OCI-LY3 (cell line): ENCODE data around the gene R3HDM1.

Source experiments
- EZH2phosphoT487 ChIP-seq: fragments of 200-600 bp; shearing (Covaris generic); IDR thresholded peaks from 2 replicates; pipeline ENCODE4 v1.6.1; 2018; ENCODE audit warnings: antibody characterized with exemption, mixed run types, low read depth
- TF ChIP-seq, protein P1 (sequence below): fragments of 200-600, 300-600 bp; sonication (generic); IDR thresholded peaks from 2 replicates; pipeline ENCODE4 v1.5.1; 2014; ENCODE audit warnings: antibody characterized with exemption, low read length, low read depth

DNA sequence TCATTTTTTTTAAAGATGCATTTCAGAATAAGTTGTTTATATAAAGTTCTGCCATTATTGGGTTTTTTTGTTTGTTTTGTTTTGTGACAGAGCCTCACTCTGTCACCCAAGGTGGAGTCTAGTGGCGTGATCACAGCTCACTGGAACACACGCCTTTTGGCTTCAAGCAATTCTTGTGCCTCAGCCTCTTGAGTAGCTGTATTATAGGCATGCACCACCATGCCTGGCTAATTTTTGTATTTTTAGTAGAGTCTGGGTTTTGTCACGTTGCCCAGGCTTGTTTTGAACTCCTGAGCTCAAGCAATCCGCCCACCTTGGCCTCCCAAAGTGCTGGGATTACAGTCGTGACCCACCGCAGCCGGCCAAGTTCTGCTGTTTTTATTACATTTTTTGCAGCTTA lies 72.3 kb downstream of the R3HDM1 start:
- TF ChIP-seq, protein P1, sequence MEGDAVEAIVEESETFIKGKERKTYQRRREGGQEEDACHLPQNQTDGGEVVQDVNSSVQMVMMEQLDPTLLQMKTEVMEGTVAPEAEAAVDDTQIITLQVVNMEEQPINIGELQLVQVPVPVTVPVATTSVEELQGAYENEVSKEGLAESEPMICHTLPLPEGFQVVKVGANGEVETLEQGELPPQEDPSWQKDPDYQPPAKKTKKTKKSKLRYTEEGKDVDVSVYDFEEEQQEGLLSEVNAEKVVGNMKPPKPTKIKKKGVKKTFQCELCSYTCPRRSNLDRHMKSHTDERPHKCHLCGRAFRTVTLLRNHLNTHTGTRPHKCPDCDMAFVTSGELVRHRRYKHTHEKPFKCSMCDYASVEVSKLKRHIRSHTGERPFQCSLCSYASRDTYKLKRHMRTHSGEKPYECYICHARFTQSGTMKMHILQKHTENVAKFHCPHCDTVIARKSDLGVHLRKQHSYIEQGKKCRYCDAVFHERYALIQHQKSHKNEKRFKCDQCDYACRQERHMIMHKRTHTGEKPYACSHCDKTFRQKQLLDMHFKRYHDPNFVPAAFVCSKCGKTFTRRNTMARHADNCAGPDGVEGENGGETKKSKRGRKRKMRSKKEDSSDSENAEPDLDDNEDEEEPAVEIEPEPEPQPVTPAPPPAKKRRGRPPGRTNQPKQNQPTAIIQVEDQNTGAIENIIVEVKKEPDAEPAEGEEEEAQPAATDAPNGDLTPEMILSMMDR: no peak
- no peak for TF ChIP-seq EZH2phosphoT487
